GM12891 (cell line): ENCODE results near the gene BCKDHA.
"Not testable (repeated sequence)": the region's sequence is repeated elsewhere in the genome, so short reads cannot be mapped to it uniquely, and the experiment has no call there.

Source experiments
- POLR2A ChIP-seq: IDR thresholded peaks from 2 replicates; pipeline ENCODE4 v1.6.1; 2011; ENCODE audit warnings: low read depth, low read length, control low read depth
- POLR2AphosphoS5 ChIP-seq: IDR thresholded peaks from 2 replicates; pipeline ENCODE4 v1.6.1; 2011; ENCODE audit warnings: low read depth, low read length, control low read depth
- SPI1 ChIP-seq: IDR thresholded peaks from 2 replicates; pipeline ENCODE4 v1.6.1; 2011; ENCODE audit warnings: low read depth, low read length, control low read depth
- TAF1 ChIP-seq: IDR thresholded peaks from 2 replicates; pipeline ENCODE4 v1.6.1; 2011; ENCODE audit warnings: low read depth, low read length, control low read depth

DNA sequence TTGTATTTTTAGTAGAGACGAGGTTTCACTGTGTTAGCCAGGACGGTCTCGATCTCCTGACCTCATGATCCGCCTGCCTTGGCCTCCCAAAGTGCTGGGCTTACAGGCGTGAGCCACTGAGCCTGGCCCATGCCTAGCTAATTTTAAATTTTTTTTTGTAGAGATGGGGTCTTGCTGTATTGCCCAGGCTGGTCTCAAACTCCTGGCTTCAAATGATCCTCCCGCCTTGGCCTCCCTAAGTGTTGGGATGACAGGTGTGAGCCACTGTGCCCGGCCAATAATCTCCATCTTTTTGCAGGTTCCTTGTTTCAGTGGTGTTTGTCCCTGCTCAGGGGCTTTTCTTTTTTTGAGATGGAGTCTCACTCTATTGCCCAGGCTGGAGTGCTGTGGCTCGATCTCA lies 16.1 kb upstream of the BCKDHA start:
- TF ChIP-seq SPI1, POLR2AphosphoS5, POLR2A, TAF1: not testable (repeated sequence)
